Right ventricle myocardium superior (tissue), 1 donor: ENCODE results near the gene CYCS. TPM values are rescaled to one million over a fixed set of nuclear protein-coding genes. Genes with fewer than 3 reads are reported as not detected.
"Not testable (repeated sequence)": the region's sequence is repeated elsewhere in the genome, so short reads cannot be mapped to it uniquely, and the experiment has no call there.

Experiments
- ATAC-seq: fragments of 200-7000 bp; cut with Tn5 transposase; one replicate; pipeline ENCODE4 v1.9.1; 2020; ENCODE audit warnings: mild to moderate bottlenecking; ENCODE audit not compliant: poor library complexity
- DNase-seq: peaks from one replicate; pipeline ENCODE4 v3.0.0-alpha.2; 2020
- intact Hi-C: fragments of 100-400 bp; cut with DNase I; formaldehyde crosslinking; loops from one replicate; pipeline ENCODE4 v1.11.2; 2022
- long read RNA-seq: library from polyadenylated mRNA; unstranded; transcript quantifications from one replicate; pipeline ENCODE4 v2.0.0, GENCODE V29; 2021
- total RNA-seq: library from RNA; stranded (reverse); fragmentation: NEBNext Ultra II Directional; extraction: Animal tissue kit (Norgen Biotek cat#: 25700); gene quantifications from one replicate; pipeline ENCODE4 v1.2.1, GENCODE V29; 2021
- donor health status: DM: no; HTN: yes; CAD: no; lungs with severe emphysema.

The CYCS gene
- total RNA-seq = 698 TPM
- long read RNA-seq, full-length matches to known transcripts = 430 of 452 reads
- long read RNA-seq, partial matches to known transcripts = 8 of 452 reads
- long read RNA-seq, other reads (novel, unspliced or antisense) = 14 of 452 reads

GRCh38 chr7:25125137-25125946, at the start of gene CYCS:
CYCS (minus strand) TSS chr7:25125260; CDS start chr7:25124119, 1,141 bp downstream.
- intact Hi-C loops = no loop called here
- ATAC-seq (peak; percentile 97), DNase-seq (peak; percentile 100)

- ATAC-seq (no peak), DNase-seq (no peak)
- intact Hi-C loops = no loop called here
Observed at GRCh38 chr7:25173184-25173583, 48.1 kb upstream of the CYCS start.

- no peak for ATAC-seq
Observed at GRCh38 chr7:25171516-25171915, 46.5 kb upstream of the CYCS start.

DNA sequence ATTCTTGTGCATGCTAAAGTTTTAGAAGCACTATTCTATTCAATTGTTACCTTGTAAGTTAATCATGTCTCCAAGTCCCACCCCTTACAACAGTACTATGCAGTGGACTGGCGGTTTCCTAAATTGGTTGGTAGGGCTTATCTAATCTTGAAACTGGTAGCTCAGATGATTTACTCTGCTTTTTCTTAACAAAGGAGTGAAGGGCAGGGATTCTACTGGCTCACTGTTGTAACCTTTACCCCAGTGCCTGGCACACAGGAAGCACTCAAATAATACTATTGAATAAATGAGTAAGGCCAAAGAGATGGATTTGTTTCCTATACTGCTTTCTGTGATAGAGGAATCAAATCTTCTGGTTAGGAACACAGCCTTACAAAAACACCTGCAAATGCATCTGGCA, 46.0 kb upstream of the CYCS start:
- intact Hi-C loops = no loop called here
- ATAC-seq (no peak), DNase-seq (no peak)

More at GRCh38 chr7:25171516-25171915, 46.5 kb upstream of the CYCS start:
- intact Hi-C loops = no loop called here
- DNase-seq = no peak

DNA sequence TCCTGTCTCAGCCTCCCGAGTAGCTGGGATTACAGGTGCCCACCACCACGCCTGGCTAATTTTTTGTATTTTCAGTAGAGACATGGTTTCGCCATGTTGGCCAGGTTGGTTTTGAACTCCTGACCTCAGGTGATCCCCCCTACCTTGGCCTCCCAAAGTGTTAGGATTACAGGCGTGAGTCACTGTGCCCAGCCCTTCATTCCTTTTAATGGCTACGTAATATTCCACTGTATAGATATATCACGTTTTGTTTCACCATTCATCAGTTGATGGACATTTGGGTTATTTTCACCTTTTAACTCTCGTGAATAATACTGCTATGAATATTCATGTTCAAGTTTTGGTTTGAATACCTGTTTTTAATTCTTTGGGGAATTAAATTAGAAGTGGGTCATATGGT, 44.6 kb upstream of the CYCS start:
- DNase-seq (no peak), ATAC-seq (no peak)
- intact Hi-C loops = no loop called here

DNA sequence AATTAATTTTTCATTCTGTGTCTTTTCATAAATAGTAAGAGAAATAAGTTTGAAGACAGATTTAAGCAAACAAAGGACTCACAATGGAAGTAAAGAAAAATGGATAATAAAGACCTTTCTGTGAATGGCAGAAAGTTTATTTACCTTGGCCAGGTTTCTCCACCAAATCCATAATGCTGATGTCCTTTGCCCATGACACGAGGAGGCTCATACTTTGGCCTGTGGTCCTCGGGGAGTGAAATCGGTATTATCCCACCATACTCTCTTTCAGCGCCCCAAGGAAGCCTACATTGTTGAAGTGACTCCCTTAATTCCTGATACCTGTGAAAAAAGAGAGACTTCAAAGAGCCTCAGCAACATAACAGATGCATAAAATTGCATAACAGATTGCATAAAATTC, 43.1 kb upstream of the CYCS start:
- intact Hi-C loops = no loop called here
- no peak for ATAC-seq
- DNase-seq = no peak

DNA sequence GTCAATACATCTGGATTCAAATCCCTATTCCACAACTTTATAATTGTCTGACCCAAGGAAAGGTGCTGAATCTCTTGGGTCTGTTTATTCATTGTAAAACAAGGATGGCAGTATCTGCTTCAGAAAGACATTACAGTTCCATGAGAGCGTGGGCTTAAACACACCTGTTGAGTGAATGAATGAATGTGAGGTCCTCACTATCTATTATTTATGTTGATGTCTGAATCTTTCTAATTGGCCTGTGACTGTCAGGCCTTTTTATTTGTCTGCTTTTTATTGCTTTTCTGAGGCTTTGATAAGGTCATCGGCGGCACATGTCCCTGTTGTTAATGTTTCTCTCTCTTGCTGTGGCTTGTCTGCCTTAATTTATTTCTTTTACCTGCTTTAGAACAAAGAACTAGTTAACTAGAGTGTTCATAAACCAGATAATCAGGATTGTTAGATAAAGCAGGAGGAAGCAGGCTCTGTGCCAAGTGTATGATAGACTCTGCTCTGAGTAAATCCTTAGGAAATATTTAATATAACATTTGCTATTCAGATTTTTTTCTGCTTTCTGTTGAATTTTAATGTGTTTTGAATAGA, 42.3 kb upstream of the CYCS start:
- intact Hi-C loops = no loop called here
- ATAC-seq (no peak), DNase-seq (no peak)

- not testable (repeated sequence) for DNase-seq, ATAC-seq
Observed at GRCh38 chr7:25159983-25160596, 35.0 kb upstream of the CYCS start.

DNA sequence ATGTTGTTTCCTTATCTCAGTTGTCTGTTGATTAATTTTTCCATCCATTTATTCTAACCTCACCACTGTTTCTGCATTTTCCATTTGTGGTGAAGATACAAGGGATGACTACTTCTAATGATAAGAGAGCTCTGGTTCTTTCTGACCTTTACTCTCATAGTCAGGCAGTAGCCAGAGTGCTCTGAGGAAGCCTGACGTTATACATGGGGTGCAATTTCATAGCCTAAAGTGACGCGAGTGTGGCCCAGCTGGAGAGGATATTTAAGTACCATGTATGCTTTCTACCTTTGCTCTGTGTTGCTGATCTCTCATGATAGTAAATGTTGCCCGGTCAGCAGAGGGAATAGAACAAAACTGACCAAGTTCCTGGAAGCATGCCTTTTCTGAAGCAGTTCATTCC, 33.9 kb upstream of the CYCS start:
- intact Hi-C loops = no loop called here
- no peak for DNase-seq
- no peak for ATAC-seq

More at GRCh38 chr7:25159983-25160596, 35.0 kb upstream of the CYCS start:
- intact Hi-C loops = not testable (repeated sequence)

- intact Hi-C loops = no loop called here
- DNase-seq = no peak
- no peak for ATAC-seq
Observed at GRCh38 chr7:25151773-25152172, 26.7 kb upstream of the CYCS start.

DNA sequence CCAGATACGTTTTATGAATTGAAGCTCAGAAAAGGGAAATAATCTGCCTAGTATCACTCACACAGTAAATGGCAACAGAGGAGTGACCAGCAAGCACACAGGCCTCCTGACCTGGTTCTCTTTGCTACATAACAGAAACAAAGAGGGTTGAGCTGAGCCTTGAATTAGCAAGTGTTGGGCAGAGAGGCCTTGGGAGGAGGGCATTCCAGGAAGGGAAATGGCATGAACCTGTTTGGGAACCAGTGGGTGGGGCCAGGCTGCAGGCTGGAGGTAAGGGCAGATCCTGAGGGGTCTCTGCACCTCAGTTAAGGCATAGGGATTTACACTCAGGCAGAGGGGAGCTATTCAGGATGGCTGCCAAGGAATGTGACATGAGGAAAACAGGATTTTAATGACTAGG, 24.8 kb upstream of the CYCS start:
- intact Hi-C loops = no loop called here
- no peak for ATAC-seq
- no peak for DNase-seq

- ATAC-seq = no peak
- no peak for DNase-seq
- intact Hi-C loops = no loop called here
Observed at GRCh38 chr7:25148772-25149575, 23.9 kb upstream of the CYCS start.

DNA sequence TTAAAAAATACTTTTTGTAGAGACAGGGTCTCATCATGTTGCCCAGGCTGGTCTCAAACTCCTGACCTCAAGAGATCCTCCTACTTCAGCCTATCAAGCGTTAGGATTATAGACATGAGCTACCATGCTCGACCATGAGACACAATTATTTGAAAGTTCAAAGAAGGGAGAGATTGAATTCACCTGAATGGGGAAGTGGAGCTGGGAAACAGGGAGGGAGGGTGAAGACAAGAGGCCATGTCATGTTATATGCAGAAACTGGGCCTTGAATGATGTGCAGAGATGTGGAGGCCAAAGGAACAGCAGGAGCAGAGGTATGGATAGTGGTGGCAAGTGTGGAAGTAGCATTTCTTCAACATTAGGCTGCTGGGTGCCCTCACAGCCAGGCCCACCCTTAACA, 18.7 kb upstream of the CYCS start:
- ATAC-seq (no peak), DNase-seq (no peak)
- intact Hi-C loops = no loop called here

- DNase-seq = no peak
- intact Hi-C loops = no loop called here
- ATAC-seq = no peak
Observed at GRCh38 chr7:25139536-25139935, 14.5 kb upstream of the CYCS start.

GRCh38 chr7:25134358-25135010, 9.4 kb upstream of the CYCS start:
- DNase-seq (no peak), ATAC-seq (no peak)
- intact Hi-C loops = no loop called here

DNA sequence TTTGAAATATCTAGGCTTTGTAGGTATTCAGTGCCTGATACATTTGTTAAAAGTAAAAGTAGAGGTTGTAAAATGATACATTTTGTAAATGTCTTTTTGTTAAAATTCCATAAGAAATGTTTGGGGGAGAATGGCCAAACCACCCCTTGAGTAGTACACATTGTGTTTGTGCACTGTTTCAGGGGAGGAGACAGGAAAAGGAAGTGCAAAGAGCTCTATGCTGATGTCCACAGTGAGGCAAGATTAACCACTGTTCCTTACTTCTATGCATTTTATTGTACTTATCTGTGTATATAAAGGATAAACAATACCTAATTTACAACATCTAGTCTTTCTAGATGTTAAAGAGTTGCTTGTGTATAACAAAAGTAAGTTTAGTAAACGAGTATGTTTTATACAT, 7.4 kb upstream of the CYCS start:
- ATAC-seq = no peak
- no peak for DNase-seq
- intact Hi-C loops = no loop called here

GRCh38 chr7:25126751-25127150, 1.7 kb upstream of the CYCS start:
- DNase-seq (no peak), ATAC-seq (no peak)
- intact Hi-C loops = no loop called here

DNA sequence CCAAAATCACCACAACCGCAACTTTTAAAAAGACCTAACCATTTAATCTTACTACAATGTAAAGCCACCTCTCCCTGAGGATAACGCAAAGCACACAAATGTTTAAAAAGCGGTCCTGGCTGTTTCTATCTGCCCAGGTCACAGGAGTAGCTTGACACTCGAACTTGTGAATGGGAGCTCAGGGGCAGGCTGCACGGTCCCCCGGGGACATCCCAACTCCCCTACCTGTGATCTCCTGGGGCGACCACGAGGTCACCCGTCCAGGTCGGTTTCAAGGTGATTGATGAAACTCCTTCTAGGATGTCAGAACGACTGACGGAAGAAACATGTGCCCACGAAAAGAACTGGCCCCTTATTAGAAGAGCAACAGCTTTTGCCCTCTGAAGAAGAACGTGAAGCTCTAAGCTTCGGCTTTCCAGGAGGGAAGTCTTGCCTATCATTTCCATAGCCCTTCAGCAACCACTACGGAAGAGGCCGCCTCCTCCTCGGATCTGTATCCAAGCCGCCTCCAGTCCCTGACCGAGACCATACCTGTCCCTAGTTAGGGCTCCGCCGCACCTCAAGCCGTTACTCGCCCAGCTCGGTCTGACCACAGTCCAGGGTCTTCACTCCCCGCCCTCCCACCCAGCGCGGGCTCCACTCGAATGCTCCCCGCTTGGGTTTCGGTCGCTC, 459 bp downstream of the CYCS start:
- intact Hi-C loops = no loop called here
- DNase-seq (no peak), ATAC-seq (peak; percentile 10)
